H1 (cell line): Measurements from ENCODE around the gene GUCA1A. TPM values are rescaled to one million over a fixed set of nuclear protein-coding genes. Genes with fewer than 3 reads are reported as not detected.
A peak's percentile ranks its signal among the peaks of the same experiment; 100 is the strongest.

Experiments
- polyA plus RNA-seq, 7 experiments: library from polyadenylated mRNA; depleted of rRNA in 3 of 7; stranded (reverse) in 5 of 7; unstranded in 2 of 7; fragments of >200 nt in 5 of 7; fragments of 200-250 nt in 2 of 7; gene quantifications; 1 replicate in 5 of 7; 2 replicates in 1 of 7; 4 replicates in 1 of 7; pipeline versions ENCODE4 v1.2.1 to v1.2.3, GENCODE V29; 2011 to 2013; ENCODE audit warnings: missing spikeins in 2 of 7, mixed read lengths in 2 of 7
- total RNA-seq: library from RNA; stranded (reverse); fragmentation: NEBNext Ultra II Directional; extraction: Animal tissue kit (Norgen Biotek cat#: 25700); gene quantifications from 2 replicates; pipeline ENCODE4 v1.2.1, GENCODE V29; 2021
- TF ChIP-seq, protein P1 (sequence below): IDR thresholded peaks from 2 replicates; pipeline ENCODE4 v1.6.1; 2012; ENCODE audit warnings: inconsistent platforms

The GUCA1A gene
- total and polyA plus RNA-seq, 2 of the 8 experiments (the other 6 are each of a cell fraction or from before 2014, with no cell fraction given) = 4.6 to 24.6 TPM

DNA sequence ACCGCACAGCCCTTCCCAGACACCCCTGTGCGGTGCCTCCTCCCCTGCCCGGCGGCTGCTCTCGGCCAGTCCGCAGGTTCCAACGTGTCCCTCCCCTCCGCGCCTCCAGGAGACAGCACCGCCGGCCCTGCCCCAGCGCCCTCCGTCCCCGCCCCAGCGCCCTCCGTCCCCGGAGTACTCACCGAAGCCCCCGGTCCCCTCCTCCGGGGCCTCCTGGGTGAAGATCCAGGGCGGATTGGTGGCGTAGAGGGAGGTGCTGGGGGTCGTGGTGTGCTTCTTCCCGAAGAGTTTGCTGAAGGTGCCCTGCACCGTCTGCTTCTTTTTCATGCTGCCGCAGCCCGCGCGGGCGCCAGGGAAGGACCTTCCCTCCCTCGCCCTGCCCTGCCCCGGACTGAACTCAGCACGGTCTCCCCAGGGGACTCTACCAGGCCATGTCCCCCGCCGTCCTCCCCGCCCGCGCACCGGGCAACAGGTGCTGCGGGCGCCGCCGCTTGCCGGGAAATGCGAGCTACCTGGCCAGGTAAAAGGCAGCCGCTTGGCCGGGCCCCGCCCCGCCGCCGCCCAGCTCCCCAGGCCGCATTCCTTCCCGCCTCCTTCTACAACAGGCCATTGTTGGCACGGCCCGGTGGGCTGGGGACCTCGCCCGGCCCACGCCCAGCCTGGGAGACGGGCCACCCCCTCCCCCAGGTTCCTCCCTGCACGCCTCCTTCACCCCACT, 30.9 kb upstream of the GUCA1A start, which contains the start of gene C6orf132 (continued):
- TF ChIP-seq, protein P1, sequence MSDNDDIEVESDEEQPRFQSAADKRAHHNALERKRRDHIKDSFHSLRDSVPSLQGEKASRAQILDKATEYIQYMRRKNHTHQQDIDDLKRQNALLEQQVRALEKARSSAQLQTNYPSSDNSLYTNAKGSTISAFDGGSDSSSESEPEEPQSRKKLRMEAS = peak; percentile 69
